HG02678 (cell line): ENCODE measurements around the gene ATP1A4.
"Not testable (repeated sequence)": the region's sequence is repeated elsewhere in the genome, so short reads cannot be mapped to it uniquely, and the experiment has no call there.

Source experiments
- ATAC-seq: cut with Tn5 transposase; IDR thresholded peaks from one replicate; pipeline ENCODE4 v1.9.1; 2021; ENCODE audit warnings: mild to moderate bottlenecking, moderate library complexity; ENCODE audit not compliant: unreplicated experiment

Gene ATP1A4

DNA sequence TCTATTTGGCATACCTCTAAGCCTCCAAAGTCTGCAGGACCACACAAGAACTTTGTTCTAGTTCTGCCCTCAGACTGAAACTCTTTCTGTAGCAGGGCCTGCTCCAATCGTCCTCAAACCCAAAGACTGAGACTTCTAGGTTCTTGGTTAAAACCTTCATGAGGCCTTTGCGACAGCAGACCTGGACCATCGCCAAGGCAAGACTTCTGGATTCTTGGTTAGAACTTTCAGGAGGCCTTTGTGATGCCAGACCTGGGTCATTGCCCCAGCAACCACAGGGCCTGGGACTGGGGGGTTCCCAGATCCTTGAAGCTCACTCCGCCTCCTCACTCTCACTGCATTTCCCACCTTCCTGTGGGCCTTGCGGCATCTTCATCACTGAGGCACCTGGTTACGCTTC, at the start of gene ATP1A4:
Gene ATP1A4, plus strand, starts transcription at position 301 of the 400 bp plus-strand sequence. CDS start 438 bp downstream, outside the sequence.
- ATAC-seq: no peak

DNA sequence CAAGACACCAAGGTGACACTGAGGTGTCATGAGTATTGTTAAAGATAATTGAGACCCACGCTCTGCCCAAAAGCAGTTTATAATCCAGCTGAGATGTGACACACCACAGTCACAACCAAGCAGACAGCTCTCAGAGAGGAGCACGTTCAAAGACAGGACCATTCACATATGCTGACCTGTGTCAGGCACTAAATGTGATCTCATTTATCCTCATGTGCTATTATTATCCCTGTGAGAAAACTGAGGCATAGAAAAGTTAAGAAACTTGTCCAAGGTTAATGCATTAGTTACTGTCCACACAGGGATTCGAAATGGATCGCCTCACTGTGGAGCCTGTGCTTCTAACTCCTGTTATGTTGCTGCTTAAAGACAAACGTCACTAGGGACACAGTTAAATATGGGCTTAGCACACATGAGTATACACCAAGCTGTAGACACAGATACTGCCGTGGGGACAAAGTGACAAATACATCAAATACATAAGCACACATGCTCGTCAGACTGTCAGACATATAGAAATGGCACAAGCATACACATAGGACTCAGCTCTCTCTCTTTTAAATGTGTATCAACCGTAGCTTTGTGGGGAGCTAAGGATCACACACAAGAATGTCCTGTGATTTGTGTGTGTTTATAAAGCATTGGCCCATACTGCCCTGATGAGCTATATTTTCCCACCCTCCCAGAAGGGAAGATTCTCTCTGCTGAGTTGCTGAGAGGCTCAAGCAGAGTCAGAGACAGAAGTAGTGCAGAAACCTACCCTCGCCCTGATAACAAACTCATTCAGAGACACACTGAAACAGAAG, 49.5 kb upstream of the ATP1A4 start:
- no peak for ATAC-seq

- no peak for ATAC-seq
Observed at GRCh38 chr1:160103658-160104408, 47.6 kb upstream of the ATP1A4 start.

DNA sequence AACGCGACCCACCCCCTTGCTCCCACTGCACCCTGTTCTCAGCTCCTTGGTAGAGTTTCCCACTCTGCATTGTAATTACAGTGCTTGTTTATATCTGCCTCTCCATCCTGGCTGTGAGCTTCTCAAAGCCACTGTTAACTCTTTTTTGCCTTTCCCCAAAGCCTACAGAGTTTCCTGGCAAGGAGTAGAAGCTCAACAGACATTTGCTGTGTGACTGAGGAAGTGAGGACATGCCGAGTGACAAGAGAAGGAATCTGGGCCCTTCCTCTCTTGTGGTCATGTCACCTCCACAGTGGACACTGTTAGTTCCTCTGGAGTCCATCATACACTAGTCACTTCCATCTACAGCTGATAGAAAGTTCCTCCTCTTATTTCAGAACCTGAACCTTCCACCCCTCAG, 46.9 kb upstream of the ATP1A4 start:
- ATAC-seq: no peak

GRCh38 chr1:160105155-160105554, 46.2 kb upstream of the ATP1A4 start:
- ATAC-seq: no peak

GRCh38 chr1:160107512-160107911, 43.9 kb upstream of the ATP1A4 start:
- ATAC-seq: no peak

DNA sequence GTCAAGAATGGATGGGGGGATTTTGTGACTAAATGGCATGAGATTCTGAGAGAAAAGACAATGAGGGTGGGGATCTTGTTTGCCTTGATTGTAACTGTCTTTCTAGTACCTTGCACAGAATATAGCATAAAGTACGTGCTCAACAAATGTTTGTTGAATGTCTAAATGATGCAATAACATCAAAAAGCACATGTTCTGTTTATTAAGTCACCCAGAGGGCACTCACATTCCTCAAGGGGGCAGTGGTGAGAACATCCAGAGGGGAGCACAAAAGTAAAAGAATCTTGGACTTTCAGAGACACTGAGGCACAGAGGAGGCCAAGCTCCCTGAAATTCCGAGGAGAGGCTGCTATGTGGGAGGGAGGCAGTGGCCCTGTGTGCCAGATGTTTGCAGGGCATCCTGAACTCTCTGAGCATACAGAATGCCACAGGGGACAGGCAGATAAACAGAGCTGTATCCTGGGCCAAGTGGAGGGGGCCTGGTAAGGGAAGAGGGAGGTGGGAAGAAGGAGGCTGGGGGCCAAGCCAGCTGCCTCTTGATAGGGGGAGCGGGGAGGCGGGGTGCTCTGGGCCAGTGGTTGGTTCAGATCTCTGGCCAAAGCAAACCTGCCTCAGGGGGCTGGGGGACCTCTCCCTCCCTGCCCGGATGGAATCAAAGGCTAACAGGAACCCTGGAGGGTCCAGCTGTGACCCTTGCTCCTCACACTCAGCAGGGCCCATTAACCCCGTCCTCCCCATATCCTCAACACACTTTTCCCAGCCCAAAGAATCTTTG, 42.3 kb upstream of the ATP1A4 start:
- ATAC-seq: no peak

DNA sequence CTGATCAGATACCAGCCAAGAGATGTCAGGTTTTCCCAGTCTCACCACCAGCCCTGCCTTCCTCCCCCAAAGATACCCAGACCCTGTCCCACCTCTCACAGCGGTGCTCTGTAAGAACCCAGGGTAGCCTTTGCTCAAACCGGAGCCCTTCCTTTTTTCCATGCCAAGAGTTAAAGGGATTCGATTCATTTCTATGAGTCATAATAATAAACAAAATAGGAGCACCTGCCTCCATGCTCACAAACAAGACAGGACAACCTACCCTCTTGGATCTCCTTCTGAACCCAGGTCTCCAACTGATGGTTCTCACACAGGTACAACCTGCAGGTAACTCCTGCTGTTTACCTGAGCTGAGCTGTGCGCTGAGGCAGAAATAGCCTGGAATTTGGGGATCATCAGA, 41.7 kb upstream of the ATP1A4 start:
- ATAC-seq: no peak

GRCh38 chr1:160111462-160111861, 39.9 kb upstream of the ATP1A4 start:
- ATAC-seq: not testable (repeated sequence)

DNA sequence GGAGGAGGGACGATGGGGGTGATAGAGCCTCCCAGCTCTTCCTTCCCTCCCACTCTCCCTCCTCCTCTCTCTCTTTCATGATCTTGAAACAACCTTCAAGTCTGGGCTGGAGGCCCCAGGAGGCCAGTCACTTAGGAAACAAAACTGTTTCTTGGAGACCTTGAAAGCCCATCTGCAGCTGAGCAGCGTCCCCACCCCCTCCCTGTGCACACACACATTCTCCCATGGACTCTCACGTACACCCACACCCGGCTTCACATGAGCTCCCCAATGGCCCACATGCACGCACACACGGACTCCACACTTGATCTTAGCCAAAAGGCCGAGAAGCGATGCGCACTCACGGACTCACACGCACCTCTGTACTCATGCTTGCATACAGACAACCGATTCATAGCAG, 39.0 kb upstream of the ATP1A4 start:
- ATAC-seq: no peak

- no peak for ATAC-seq
Observed at GRCh38 chr1:160113407-160113806, 38.0 kb upstream of the ATP1A4 start.

- ATAC-seq: no peak
Observed at GRCh38 chr1:160114085-160114484, 37.3 kb upstream of the ATP1A4 start.

DNA sequence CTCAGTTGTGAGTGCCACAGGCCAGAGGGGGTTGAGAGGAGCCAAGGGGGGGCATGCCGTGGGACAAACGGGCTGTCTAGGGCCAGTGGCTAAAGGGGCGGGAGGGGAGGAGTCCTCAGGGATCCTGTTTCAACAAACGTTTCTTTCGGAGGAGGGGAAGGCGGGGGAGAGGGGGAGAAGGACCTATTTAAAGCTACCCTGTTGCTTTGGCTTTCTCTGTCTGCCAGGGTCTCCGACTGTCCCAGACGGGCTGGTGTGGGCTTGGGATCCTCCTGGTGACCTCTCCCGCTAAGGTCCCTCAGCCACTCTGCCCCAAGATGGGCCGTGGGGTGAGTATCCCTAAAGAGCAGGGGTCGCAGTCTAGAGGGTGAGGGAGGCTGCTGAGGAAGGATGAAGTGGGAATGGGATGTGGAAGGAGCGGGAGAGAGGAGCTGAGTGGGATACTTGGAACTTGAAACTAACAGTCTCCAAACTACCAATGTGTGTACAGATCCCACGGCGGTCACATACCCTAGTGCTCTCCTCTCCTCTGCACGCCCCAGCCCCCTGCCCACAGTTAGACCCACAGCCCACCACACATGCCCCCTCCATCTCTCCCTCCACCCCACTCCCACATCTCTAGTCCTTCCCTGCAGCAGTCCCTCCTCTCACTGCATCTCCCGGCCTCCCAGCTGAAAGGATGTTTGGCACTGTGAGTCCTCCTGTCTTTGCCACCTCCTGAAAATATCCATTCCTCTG, 35.7 kb upstream of the ATP1A4 start, which contains the start of gene ATP1A2:
Gene ATP1A2, plus strand, starts transcription at position 215 of the 738 bp plus-strand sequence. Its CDS starts 103 bp downstream, at position 318.
- ATAC-seq: no peak

- ATAC-seq: no peak
Observed at GRCh38 chr1:160116283-160117147, 34.9 kb upstream of the ATP1A4 start.

- ATAC-seq: no peak
Observed at GRCh38 chr1:160117300-160117699, 34.1 kb upstream of the ATP1A4 start.

DNA sequence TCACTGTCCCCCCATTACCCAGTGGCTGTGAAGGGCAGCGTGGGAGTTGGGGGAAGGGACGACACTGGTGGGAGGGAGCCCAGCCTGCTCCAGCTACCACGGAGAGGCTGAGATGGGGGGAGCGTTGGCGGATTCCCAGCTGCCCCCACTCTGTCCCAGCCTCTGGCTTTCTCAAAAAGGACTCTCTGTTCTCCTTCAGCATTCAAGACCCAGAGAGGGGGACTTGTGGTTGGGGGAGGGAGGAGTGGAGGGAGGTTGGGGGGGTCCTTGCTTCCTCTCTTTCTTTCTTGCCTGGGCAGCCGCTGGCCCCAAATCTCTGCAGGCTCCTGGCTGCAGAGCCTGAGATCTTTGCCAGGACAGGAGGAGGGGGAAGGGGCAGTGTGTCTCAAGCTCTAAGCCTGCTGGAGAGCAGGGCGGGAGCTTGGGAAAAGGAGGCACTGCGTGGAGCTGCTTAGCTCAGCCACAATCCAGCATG, 33.7 kb upstream of the ATP1A4 start:
- ATAC-seq: no peak

DNA sequence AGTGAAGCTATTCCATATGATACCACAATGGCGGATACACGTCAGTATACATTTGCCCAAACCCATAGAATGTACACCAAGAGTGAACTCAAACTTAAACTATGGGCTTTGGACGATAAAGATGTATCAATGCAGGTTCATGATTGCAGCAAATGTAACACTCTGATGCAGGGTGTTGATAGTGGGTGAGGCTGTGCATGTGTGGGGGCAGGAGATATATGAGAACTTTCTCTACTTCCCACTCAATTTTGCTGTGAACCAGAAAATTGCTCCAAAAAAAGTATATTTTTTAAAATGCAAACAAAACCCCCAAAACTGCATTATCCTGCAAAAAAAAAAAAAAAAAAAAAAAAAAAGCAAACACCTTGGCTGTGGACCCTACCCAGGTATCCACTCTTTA, 32.5 kb upstream of the ATP1A4 start:
- no peak for ATAC-seq

GRCh38 chr1:160120797-160121196, 30.6 kb upstream of the ATP1A4 start:
- ATAC-seq: no peak

- ATAC-seq: no peak
Observed at GRCh38 chr1:160121388-160121787, 30.0 kb upstream of the ATP1A4 start.
